Activated T-helper 1 cell treated with anti-CD3 and anti-CD28 coated beads, Interleukin-2, amount 50 U/mL, for 16 hours (primary cell): Measurements from ENCODE around the gene PSKH1.
"Not testable (repeated sequence)": the region's sequence is repeated elsewhere in the genome, so short reads cannot be mapped to it uniquely, and the experiment has no call there.

Source experiments
- DNase-seq, 2 donors: peaks; one replicate each; pipeline ENCODE4 v3.0.0-alpha.2; 2020; ENCODE audit warnings: low read depth in 1 of 2, low spot score in 1 of 2

PSKH1 gene

GRCh38 chr16:67957622-67958021, 64.6 kb downstream of the PSKH1 start:
- no peak for DNase-seq

DNA sequence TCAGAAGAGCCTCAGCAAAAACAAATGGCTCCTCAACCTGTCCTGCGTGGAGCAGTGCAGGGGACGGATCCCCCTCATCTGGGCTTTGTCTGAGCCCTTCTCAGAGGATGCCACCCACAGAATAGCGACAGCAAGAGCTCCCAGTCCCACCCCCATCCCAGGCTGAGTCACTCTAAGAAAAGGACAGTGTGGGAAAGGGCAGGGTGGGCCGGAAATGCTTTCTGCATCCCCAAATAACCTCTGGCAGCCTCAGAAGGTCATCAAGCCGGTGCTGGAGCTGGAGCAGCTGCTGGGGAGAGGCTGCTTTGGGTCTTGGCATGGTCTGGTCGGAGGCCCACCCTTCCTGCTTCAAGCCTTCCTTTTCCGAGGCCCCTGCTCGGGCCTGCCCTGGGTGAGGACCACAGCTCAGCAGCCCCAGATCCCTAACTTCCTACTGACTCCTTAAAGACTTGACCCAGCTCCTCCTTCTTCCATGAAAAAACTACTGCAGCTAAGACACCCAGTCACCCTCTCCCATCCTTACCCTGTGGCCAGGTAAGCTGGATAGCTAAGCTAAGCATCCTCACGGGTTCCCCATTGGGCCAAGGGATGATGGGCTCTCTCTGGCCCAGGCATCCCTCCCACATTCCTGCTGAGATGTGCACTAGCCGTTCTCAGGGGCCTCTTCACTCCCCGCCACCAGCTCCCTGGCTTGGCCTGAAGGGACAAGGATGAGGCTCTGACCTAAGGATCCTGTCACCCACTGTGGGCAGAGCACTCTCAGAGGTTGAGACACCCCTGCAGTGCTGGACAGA, 66.7 kb downstream of the PSKH1 start:
- DNase-seq: no peak

DNA sequence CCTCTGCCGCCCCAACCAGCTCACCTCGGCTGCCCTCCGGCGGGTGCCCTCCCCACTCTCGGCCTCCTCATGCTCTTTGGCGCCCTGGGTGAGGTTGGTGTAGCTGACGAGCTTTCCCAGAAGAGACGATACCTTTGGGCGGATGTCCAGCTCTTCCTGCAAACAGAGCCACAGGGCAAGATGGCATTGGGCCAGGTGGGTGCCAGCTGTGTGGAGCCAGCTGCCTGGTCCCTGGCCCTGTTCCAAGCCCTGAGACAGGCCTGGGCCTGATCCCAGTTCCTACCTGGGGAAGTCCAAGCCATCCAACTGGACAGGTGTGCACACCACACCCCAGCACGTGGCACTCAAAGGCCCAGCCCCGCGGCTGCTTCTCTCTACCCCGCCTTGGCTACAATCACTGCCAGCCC, 68.5 kb downstream of the PSKH1 start:
- DNase-seq: no peak

GRCh38 chr16:67962135-67962534, 69.1 kb downstream of the PSKH1 start:
- no peak for DNase-seq

GRCh38 chr16:67963292-67963661, 70.2 kb downstream of the PSKH1 start:
- DNase-seq: no peak

- DNase-seq: no peak
These were observed 70.7 kb downstream of the PSKH1 start for GRCh38 chr16:67963662-67964321.

GRCh38 chr16:67964477-67965131, 71.5 kb downstream of the PSKH1 start:
- no peak for DNase-seq

DNA sequence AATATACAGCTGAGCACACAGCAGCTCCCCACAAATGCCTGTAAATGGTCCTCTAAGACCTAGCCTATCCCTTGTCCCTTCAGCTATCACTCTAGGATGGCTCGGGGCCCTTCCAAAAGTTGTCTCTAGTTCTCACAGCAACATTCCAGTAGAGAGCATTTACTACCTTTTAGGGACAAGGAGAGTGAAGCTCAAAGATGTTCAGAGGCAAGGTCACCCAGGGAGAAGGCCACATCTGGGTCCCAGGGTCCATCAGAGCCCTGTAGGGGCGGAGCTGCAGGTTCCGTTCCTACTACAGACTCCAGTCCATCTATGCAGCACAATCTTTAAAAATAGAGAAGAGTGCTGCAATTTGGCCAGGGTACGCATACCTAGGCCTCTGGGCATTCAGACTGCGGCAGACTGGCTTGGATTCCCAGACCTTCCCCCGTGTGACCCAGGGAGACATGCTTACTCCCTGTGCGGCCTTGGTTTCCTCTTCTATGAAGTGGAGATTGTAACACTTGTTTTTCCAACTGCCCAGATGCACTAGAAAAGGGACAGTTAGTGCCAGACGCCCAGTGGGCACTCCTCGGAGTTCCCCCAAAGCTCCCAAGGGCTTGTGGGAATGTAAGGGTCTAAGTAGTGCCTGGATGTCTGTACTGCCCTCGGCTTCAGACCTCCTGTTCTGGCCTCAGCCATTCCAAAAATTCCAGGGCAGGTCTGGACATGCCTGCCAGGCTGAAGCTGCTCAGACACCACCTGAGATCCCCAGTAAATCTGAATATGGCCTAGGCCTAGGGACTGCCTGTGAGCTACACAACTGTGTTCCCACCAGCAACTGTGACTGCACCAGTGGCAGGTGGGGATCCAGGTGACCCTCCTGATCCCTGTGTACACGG, 72.9 kb downstream of the PSKH1 start:
- DNase-seq: no peak

DNA sequence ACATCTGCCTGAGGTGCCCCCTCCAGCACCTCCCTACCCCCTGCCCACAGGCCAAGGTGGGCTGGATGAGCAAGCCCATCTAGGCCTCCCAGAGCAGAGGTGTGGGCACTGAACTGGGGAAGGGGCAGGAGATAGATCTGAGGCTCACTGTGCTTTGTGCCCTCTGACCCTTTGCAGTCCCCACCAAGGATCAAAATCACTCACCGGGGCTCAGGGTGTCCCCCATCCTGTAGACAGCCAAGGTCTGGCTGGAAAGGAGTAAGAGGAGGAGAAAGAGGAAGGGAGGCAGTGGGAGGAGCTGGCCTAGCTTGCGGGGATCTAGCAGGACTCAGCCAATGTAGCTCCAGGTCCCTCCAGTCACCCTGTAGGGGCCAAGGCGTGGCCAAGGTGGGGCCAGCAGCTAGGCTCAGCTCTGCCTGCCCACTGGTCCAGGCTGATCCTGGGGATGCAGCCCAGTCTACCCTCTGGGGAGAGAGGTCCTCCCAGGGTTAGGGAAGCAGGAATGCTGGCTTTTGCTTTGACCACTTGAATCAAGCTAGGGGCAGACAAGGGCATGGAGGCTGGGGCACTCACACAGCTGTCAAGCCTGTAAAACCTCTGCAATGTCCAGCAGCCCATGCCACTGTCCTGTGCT, 73.6 kb downstream of the PSKH1 start:
- no peak for DNase-seq

- no peak for DNase-seq
These were observed 74.3 kb downstream of the PSKH1 start for GRCh38 chr16:67967183-67967957.

- DNase-seq: no peak
These were observed 74.9 kb downstream of the PSKH1 start for GRCh38 chr16:67967958-67968399.

- peak; percentile 54 to 81 for DNase-seq
These were observed 75.6 kb downstream of the PSKH1 start, which contains the start of gene SLC12A4 for GRCh38 chr16:67968400-67969253. TSS of gene SLC12A4 (minus strand) at chr16:67968637. CDS start at chr16:67968553, 84 bp downstream.

DNA sequence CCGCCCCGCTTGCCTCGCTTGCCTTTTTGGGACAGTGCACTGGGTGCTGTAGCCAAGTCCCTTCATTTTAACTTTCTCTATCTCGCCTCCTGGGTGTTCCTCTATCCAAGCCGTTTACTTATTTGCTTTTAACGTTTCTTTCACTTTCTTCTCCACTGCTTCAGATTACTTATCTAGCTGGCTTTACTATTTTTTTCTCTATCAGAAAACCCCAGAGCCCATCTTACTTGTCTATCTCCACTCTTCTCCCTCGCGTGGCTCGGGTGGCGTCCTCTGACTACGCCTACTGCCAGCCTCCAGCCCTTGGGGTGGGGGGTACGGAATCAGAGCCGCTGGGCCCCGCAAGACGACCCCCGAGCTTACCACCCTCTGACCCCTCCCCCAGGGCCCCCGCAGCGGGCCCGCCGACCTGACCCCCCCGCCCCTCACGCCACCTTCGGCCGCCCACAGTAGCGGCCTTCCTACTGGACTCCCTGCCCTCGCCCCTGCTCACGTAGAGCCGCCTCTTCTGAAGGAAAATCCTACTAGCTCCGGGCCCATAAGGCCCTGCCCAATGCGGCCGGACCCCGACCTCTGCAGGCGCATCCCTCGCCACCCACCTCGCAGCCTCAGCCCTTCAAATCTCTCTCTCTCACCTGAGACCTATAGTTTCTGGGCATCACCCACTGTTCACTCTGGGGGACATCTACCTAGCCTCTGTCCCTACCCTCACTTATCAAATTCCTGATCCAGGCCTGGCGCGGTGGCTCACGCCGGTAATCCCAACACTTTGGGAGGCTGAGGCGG, 76.4 kb downstream of the PSKH1 start:
- no peak for DNase-seq

- DNase-seq: no peak
These were observed 78.1 kb downstream of the PSKH1 start for GRCh38 chr16:67971111-67971510.

- not testable (repeated sequence) for DNase-seq
These were observed 79.2 kb downstream of the PSKH1 start for GRCh38 chr16:67972285-67972684.

DNA sequence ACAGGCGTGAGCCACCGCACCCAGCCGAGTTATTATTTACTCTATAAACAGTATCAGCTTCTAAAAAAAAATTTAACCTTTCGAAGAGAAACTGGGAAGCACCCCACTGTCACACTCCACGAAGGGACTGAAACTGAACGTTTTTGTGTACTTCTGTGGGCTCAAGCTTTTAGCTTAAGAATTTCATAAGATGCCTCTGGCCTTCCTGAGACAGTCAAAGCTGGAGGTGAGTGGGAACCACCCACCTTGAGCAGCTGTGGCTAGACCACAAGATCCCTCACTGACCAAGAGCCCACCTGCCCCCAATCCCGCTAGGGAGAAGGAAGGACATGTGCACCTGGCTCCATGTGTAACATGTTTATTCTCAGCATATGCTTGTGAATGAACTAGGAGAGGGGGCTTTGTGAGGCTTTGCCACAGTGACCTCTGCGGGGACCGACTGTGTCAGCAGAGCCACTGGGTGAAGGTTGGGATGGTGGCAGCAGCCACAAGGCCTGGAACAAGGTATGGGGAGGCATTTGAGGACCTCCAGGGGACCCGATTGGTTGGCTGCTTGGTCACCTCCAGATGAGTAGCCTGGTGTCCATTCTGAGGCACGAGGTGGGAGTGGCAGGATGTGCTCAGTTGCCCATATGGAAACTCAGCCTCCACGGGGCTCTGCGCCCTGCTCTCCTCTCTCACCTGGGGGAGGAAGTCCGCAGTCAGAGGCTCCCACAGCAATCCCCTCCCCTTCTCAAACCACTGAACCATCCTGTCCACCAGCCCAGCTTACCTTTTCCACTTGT, 82.5 kb downstream of the PSKH1 start:
- DNase-seq: no peak

DNA sequence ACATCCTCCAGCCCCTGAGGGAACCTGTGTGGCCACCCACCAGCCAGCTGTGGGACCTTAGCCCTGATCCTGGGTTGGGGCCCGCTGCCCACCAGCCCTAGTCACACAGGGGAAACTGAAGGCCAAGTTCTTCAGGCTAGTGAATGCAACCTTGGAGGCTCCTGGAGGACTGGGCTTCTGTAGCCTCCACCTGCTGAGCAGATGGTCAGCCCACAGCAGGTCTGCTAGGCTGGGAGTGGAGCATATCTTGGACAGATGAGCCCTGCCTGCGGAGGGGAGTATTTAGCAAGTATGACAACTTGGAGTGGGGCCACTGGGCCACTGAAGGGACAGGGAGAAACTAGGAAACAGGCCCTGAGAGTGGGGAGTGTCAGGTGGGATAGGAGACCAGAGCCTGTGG, 83.2 kb downstream of the PSKH1 start:
- DNase-seq: no peak
